ENCODE data around the gene ATF4. TPM values are rescaled to one million over a fixed set of nuclear protein-coding genes. Genes with fewer than 3 reads are reported as not detected.

ATF4 gene
- total and polyA plus RNA-seq, 2 of the 8 experiments (the other 6 are each of a cell fraction or from before 2014, with no cell fraction given), result 553 to 704 TPM

- no peak for TF ChIP-seq ATF2 (IDR thresholded peaks at IDR 0.05; ENCODE audit: low read length)
Observed at GRCh38 chr22:39497429-39497828, 22.9 kb upstream of the ATF4 start (continued).

Data from H1 (cell line).